HG02798 (cell line): ENCODE measurements around the gene RCVRN.

ENCODE experiments used
- ATAC-seq: cut with Tn5 transposase; IDR thresholded peaks from one replicate; pipeline ENCODE4 v1.9.1; 2021; ENCODE audit warnings: mild to moderate bottlenecking; ENCODE audit not compliant: unreplicated experiment, poor library complexity

RCVRN gene

DNA sequence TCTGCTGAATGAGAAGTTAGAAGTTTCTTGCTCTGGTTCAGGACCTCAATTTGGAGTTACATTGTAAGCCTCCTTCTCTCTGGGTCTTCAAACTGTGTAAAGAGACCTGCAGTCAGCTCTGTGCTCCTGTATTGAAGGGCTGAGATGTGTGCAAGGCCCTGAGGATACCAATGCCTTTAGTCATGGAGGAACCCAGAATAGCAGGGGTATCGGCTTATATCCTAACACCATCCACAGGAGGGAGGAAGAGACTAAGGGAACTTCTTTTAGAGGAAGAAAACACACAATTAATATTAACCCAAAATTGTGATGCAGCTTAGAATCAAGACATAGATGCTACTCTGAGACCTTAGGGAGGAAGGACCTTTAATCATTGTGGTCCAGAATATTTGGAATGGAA, 42.9 kb downstream of the RCVRN start:
- ATAC-seq = no peak

- ATAC-seq = no peak
Observed at GRCh38 chr17:9860851-9861250, 44.2 kb downstream of the RCVRN start.

- no peak for ATAC-seq
Observed at GRCh38 chr17:9859781-9860180, 45.3 kb downstream of the RCVRN start.

DNA sequence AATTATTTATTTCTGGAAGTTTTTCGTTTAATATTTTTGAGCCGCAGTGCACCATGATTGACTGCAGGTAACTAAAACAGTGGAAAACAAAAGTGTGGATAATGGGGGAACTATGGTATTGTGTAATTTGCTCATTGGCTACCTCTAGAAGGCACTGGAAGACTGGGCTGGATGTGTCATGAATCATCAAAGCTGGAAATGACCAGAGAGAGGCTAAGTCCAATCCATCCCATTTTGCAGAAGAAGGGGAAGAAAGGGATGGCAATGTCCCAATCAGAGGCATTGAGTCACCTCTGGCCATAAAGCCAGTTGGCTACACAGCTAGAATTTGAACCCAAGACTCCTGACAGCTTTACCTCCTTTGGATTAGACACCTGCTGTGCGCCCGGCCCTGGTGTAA, 50.0 kb downstream of the RCVRN start:
- no peak for ATAC-seq

GRCh38 chr17:9854255-9854654, 50.8 kb downstream of the RCVRN start:
- ATAC-seq = no peak

GRCh38 chr17:9850151-9850550, 54.9 kb downstream of the RCVRN start:
- no peak for ATAC-seq
